IMR-90 (cell line): ENCODE measurements around the gene TYSND1. TPM values are rescaled to one million over a fixed set of nuclear protein-coding genes. Genes with fewer than 3 reads are reported as not detected.

Source experiments
- ATAC-seq: fragments of 200-7000 bp; cut with Tn5 transposase; 2 replicates; pipeline ENCODE4 v1.9.1; 2020; ENCODE audit warnings: low read depth, mild to moderate bottlenecking, moderate library complexity
- BruUV-seq: library from RNA; stranded (reverse); fragments of 400-500 nt; replicated peaks from 2 replicates; lab custom pipeline; 2021; lab: Mats Ljungman, UMichigan
- CTCF ChIA-PET: fragments of 300-600 bp; formaldehyde crosslinking; extraction: SDS; loops from one replicate; lab custom pipeline; 2021; ENCODE audit warnings: antibody characterized with exemption; lab: Yijun Ruan, JAX
- POLR2A ChIA-PET: fragments of 300-600 bp; sonication (Branson Sonifier 250); formaldehyde crosslinking; loops from one replicate; lab custom pipeline; 2022; ENCODE audit warnings: antibody characterized with exemption; ENCODE audit not compliant: unreplicated experiment; lab: Charles Lee
- DNase-seq: peaks from one replicate; pipeline ENCODE4 v3.0.0; 2013
- H2AFZ ChIP-seq: replicated peaks from 2 replicates; pipeline ENCODE3; 2013; ENCODE audit warnings: low read length, mild to moderate bottlenecking; ENCODE audit not compliant: poor library complexity
- H2AK5ac ChIP-seq: 2 replicates; pipeline ENCODE4 v1.6.1; 2013; ENCODE audit warnings: low read depth, low read length, inconsistent platforms
- H2AK9ac ChIP-seq: replicated peaks from 2 replicates; pipeline ENCODE3; 2013; ENCODE audit warnings: mild to moderate bottlenecking, low read depth, low read length, moderate library complexity; ENCODE audit not compliant: poor library complexity
- H2BK120ac ChIP-seq: 2 replicates; pipeline ENCODE4 v1.6.1; 2013; ENCODE audit warnings: low read depth, low read length, inconsistent platforms
- H2BK15ac ChIP-seq: 3 replicates; pipeline ENCODE4 v1.6.1; 2013; ENCODE audit warnings: low read depth, low read length, inconsistent platforms
- H2BK20ac ChIP-seq: 2 replicates; pipeline ENCODE4 v1.6.1; 2013; ENCODE audit warnings: low read depth, mild to moderate bottlenecking, inconsistent platforms, low read length, moderate library complexity
- H2BK5ac ChIP-seq: 2 replicates; pipeline ENCODE4 v1.6.1; 2013; ENCODE audit warnings: mild to moderate bottlenecking, low read depth, low read length, inconsistent platforms; ENCODE audit not compliant: poor library complexity, severe bottlenecking
- H3K14ac ChIP-seq: replicated peaks from 2 replicates; pipeline ENCODE4 v1.6.1; 2013; ENCODE audit warnings: low read depth, low read length, inconsistent platforms
- H3K18ac ChIP-seq: 2 replicates; pipeline ENCODE4 v1.6.1; 2013; ENCODE audit warnings: low read depth, low read length, control low read depth
- H3K23ac ChIP-seq: 2 replicates; pipeline ENCODE4 v1.6.1; 2013; ENCODE audit warnings: low read depth, low read length, inconsistent platforms
- H3K27ac ChIP-seq: 2 replicates; pipeline ENCODE4 v1.5.1; 2013; ENCODE audit warnings: mild to moderate bottlenecking, control low read depth, low read length; ENCODE audit not compliant: insufficient read depth
- H3K27me3 ChIP-seq: 2 replicates; pipeline ENCODE4 v1.6.1; 2013; ENCODE audit warnings: low read length; ENCODE audit not compliant: control insufficient read depth, insufficient read depth
- H3K36me3 ChIP-seq: 2 replicates; pipeline ENCODE4 v1.6.1; 2013; ENCODE audit warnings: low read length, mixed read lengths; ENCODE audit not compliant: control insufficient read depth, insufficient read depth
- H3K4ac ChIP-seq: 2 replicates; pipeline ENCODE4 v1.6.1; 2013; ENCODE audit warnings: low read depth, low read length, inconsistent platforms
- H3K4me1 ChIP-seq: 2 replicates; pipeline ENCODE4 v1.6.1; 2013; ENCODE audit warnings: low read length, mixed read lengths; ENCODE audit not compliant: control insufficient read depth, insufficient read depth
- H3K4me2 ChIP-seq: 2 replicates; pipeline ENCODE4 v1.6.1; 2013; ENCODE audit warnings: low read depth, mild to moderate bottlenecking, control low read depth, low read length, moderate library complexity
- H3K4me3 ChIP-seq: 2 replicates; pipeline ENCODE4 v1.5.1; 2013; ENCODE audit warnings: low read depth, mild to moderate bottlenecking, control low read depth, low read length, moderate library complexity; ENCODE audit not compliant: insufficient read depth
- H3K56ac ChIP-seq: 2 replicates; pipeline ENCODE4 v1.6.1; 2013; ENCODE audit warnings: low read length, inconsistent platforms; ENCODE audit not compliant: insufficient read depth; ENCODE audit errors: extremely low read depth
- H3K79me1 ChIP-seq, 2 experiments: 2 replicates each; pipeline ENCODE4 v1.6.1; 2013; ENCODE audit warnings: low read length in 2 of 2, inconsistent platforms in 1 of 2, low read depth in 1 of 2
- H3K9ac ChIP-seq: 2 replicates; pipeline ENCODE4 v1.6.1; 2013; ENCODE audit warnings: low read depth, low read length, control low read depth
- H3K9me1 ChIP-seq: 2 replicates; pipeline ENCODE4 v1.6.1; 2013; ENCODE audit warnings: low read length, inconsistent platforms; ENCODE audit not compliant: insufficient read depth
- H3K9me3 ChIP-seq: 2 replicates; pipeline ENCODE4 v1.6.1; 2013; ENCODE audit warnings: low read length; ENCODE audit not compliant: control insufficient read depth, insufficient read depth
- H4K20me1 ChIP-seq: 2 replicates; pipeline ENCODE4 v1.6.1; 2013; ENCODE audit warnings: low read length, inconsistent platforms; ENCODE audit not compliant: insufficient read depth
- H4K5ac ChIP-seq: 2 replicates; pipeline ENCODE4 v1.6.1; 2013; ENCODE audit warnings: mild to moderate bottlenecking, low read depth, low read length, control low read depth
- H4K8ac ChIP-seq, 2 experiments: 2 replicates each; pipeline ENCODE4 v1.6.1; 2013; ENCODE audit warnings: low read depth in 2 of 2, low read length in 2 of 2, control low read depth in 1 of 2, inconsistent platforms in 1 of 2
- H4K91ac ChIP-seq: 2 replicates; pipeline ENCODE4 v1.6.1; 2013; ENCODE audit warnings: low read depth, low read length, inconsistent platforms; ENCODE audit not compliant: insufficient read depth
- BHLHE40 ChIP-seq: fragments of 150-350 bp; IDR thresholded peaks from 2 replicates; pipeline ENCODE4 v1.6.1; 2016; ENCODE audit warnings: mild to moderate bottlenecking, low read depth, low read length
- CEBPB ChIP-seq: IDR thresholded peaks from 2 replicates; pipeline ENCODE4 v1.6.1; 2012; ENCODE audit warnings: low read depth, low read length, improper control_type of control experiment
- CHD1 ChIP-seq: IDR thresholded peaks from 2 replicates; pipeline ENCODE4 v1.6.1; 2012; ENCODE audit warnings: low read depth, low read length, improper control_type of control experiment
- ELK1 ChIP-seq: fragments of 150-350 bp; IDR thresholded peaks from 2 replicates; pipeline ENCODE4 v1.6.1; 2016; ENCODE audit warnings: low read depth, mild to moderate bottlenecking, low read length, moderate library complexity, borderline replicate concordance
- FOS ChIP-seq: fragments of 150-350 bp; IDR thresholded peaks from 2 replicates; pipeline ENCODE4 v1.6.1; 2016; ENCODE audit warnings: low read depth, low read length
- MXI1 ChIP-seq: IDR thresholded peaks from 2 replicates; pipeline ENCODE4 v1.6.1; 2012; ENCODE audit warnings: low read depth, mild to moderate bottlenecking, low read length, moderate library complexity, borderline replicate concordance
- POLR2A ChIP-seq: IDR thresholded peaks from 2 replicates; pipeline ENCODE4 v1.6.1; 2012; ENCODE audit warnings: mild to moderate bottlenecking, low read depth, low read length
- RAD21 ChIP-seq: IDR thresholded peaks from 2 replicates; pipeline ENCODE4 v1.6.1; 2012; ENCODE audit warnings: low read length, improper control_type of control experiment
- WGBS, 2 experiments: methylation state at CpG; one replicate each; pipeline versions ENCODE4 v1.1.5 to v1.1.7; 2013; ENCODE audit warnings: missing lambda C conversion rate in 2 of 2; ENCODE audit not compliant: insufficient read length in 1 of 2; ENCODE audit errors: extremely low coverage in 2 of 2; 5-methylcytosine and 5-hydroxymethylcytosine counted together
- dilution Hi-C: fragments of 300-500 bp; cut with HindIII; formaldehyde crosslinking; loops from one replicate; pipeline ENCODE4 v1.14.3; 2018; ENCODE audit warnings: low sequenced_read_pairs; ENCODE audit not compliant: unreplicated experiment
- in situ Hi-C: fragments of 300-500 bp; cut with MboI; formaldehyde crosslinking; loops from 3 replicates; pipeline ENCODE4 v1.14.3; 2019; ENCODE audit warnings: low sequenced_read_pairs, inconsistent platforms, mixed read lengths
- intact Hi-C: fragments of 100-400 bp; cut with micrococcal nuclease; formaldehyde crosslinking; loops from 2 replicates; pipeline ENCODE4 v1.10.0; 2022
- polyA plus RNA-seq, 3 experiments: library from polyadenylated mRNA; depleted of rRNA; stranded (reverse); fragments of >200 nt; gene quantifications; 2 replicates each; pipeline ENCODE4 v1.2.3, GENCODE V29; 2012; ENCODE audit warnings: low replicate concordance in 1 of 3
- total RNA-seq: library from RNA; depleted of rRNA; stranded (reverse); fragments of >200 nt; gene quantifications from 2 replicates; pipeline ENCODE4 v1.2.3, GENCODE V29; 2012

The TYSND1 gene
- total and polyA plus RNA-seq, 2 of the 4 experiments (the other 2 are of a cell fraction) = 2.9 to 4.1 TPM

- H3K9me1 ChIP-seq = peaks cover 7% of the 10 kb centered on the region
- H3K4me1 ChIP-seq = no peaks in the 10 kb centered on the region; the same call in 1 of the 2 replicates
- no peak overlapping the region for H2BK5ac ChIP-seq
- DNase-seq (peak; percentile 21), ATAC-seq (no peak; the same call in 1 of the 2 replicates)
- H3K4me2 ChIP-seq = no peak overlapping the region
- no peak overlapping the region for H3K18ac ChIP-seq
- H4K20me1 ChIP-seq = peaks cover 7% of the 10 kb centered on the region; the same call in 1 of the 2 replicates
- no peak overlapping the region for H4K91ac ChIP-seq
- no peak overlapping the region for H3K14ac ChIP-seq
- intact Hi-C loops (no loop called here), dilution Hi-C loops (no loop called here), in situ Hi-C loops (no loop called here)
- no peak overlapping the region for H3K23ac ChIP-seq
- no peak overlapping the region for H3K27ac ChIP-seq
- 94% methylated on average over 3 of the region's 5 CpGs; no CpG with 5 or more reads in 1 of the 2 experiments for WGBS, 2 experiments
- 0 out of 2 replicates have a peak, but pooled peaks cover 2% of the 10 kb centered on the region for H3K9me3 ChIP-seq
- no peak overlapping the region for H2AFZ ChIP-seq
- no peak overlapping the region for H3K56ac ChIP-seq
- peaks cover 38% of the 10 kb centered on the region for H3K36me3 ChIP-seq
- no peak overlapping the region for H4K5ac ChIP-seq
- ChIA-PET CTCF (interaction anchor here (1.6 kb wide), 1 partner anchor 24 kb away, joined by 4 read pairs; no protein-coding TSS in a partner anchor), POLR2A (interaction anchor here (0.6 kb wide), 2 partner anchors 19 to 206 kb away, joined by 3 read pairs; no protein-coding TSS in a partner anchor)
- no peaks in the 10 kb centered on the region for H3K27me3 ChIP-seq
- H2BK15ac ChIP-seq = no peak overlapping the region
- TF ChIP-seq ELK1 (no peak), BHLHE40 (no peak), POLR2A (no peak), MXI1 (no peak), CEBPB (no peak), RAD21 (no peak), FOS (no peak), CHD1 (no peak)
- H3K9ac ChIP-seq = no peak overlapping the region
- no TSS peak for BruUV-seq
- H2AK9ac ChIP-seq = no peak overlapping the region
- no peak overlapping the region for H3K4me3 ChIP-seq
- H2BK20ac ChIP-seq = no peak overlapping the region
- no peak overlapping the region for H2AK5ac ChIP-seq
- no peak overlapping the region for H4K8ac ChIP-seq
- peaks cover 10 to 23% of the 10 kb centered on the region in 2 experiments for H3K79me1 ChIP-seq
- no peak overlapping the region for H2BK120ac ChIP-seq
- no peak overlapping the region for H3K4ac ChIP-seq
Measured at GRCh38 chr10:70122742-70123141, 23.8 kb downstream of the TYSND1 start.
